Skeletal muscle cell (primary cell): Measurements from ENCODE around the gene UACA.
"Not testable (repeated sequence)": the region's sequence is repeated elsewhere in the genome, so short reads cannot be mapped to it uniquely, and the experiment has no call there.

Experiments
- DNase-seq: peaks from one replicate; pipeline ENCODE4 v3.0.0-alpha.2; 2010; ENCODE audit warnings: low read depth
- H3K4me3 ChIP-seq: 2 replicates; pipeline ENCODE4 v1.5.1; 2011; ENCODE audit warnings: low read depth, mild to moderate bottlenecking, control low read depth, low read length, moderate library complexity

The UACA gene

GRCh38 chr15:70763120-70763949 is at the start of gene UACA:
TSS of gene UACA (minus strand) at chr15:70763558. CDS start at chr15:70763407, 151 bp downstream.
- H3K4me3 ChIP-seq: peak within 1 kb of the TSS; percentile 94
- peak; percentile 89 for DNase-seq

- H3K4me3 ChIP-seq: no peak overlapping the region
- no peak for DNase-seq
These were observed 49.5 kb upstream of the UACA start for GRCh38 chr15:70812827-70813364.

DNA sequence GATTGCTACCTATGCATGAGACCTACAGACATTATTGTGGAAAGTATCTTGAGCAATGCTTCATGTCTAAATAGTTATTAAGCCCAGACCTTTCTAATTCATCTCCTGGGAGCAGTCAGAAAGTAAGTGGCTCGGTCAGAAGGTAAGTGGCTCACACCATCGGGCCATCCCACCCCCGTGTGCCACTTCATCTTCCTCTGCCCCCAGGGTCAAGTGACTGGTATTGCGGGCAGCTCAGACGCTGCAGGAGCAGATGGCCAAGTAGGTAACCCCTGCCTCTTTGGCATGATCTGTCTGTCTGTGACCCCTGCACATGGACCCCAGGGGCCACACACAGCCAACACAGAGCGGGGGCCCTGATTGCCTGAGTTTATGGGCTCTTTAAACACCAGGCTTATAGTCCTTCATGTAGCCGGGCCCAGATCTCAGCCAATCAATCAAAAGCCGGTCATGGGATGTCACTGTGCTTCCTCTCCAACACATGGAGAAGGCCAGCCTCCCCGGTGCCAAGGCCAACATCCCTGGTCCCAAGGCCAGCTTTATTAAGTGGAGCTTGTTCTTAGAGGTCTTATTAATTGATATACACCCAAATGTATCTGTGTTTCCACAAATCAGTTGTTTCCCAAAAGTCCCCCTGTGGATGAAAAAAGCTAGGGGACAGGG is 47.7 kb upstream of the UACA start:
- no peak overlapping the region for H3K4me3 ChIP-seq
- DNase-seq: no peak

GRCh38 chr15:70806992-70807712 is 43.8 kb upstream of the UACA start:
- no peak overlapping the region for H3K4me3 ChIP-seq
- DNase-seq: no peak

DNA sequence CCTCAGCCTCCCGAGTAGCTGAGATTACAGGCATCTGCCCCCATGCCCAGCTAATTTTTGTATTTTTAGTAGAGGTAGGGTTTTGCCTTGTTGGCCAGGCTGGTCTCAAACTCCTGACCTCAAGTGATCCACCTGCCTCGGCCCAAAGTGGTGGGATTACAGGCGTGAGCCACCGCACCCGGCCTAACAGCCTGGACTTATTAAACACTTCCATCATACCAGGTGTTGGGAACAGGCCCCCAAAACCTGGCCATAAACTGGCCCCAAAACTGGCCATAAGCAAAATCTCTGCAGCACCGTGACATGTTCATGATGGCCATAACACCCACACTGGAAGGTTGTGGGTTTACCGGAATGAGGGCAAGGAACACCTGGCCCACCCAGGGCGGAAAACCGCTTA is 41.0 kb upstream of the UACA start:
- not testable (repeated sequence) for H3K4me3 ChIP-seq

GRCh38 chr15:70802629-70803028 is 39.3 kb upstream of the UACA start:
- no peak for DNase-seq
- H3K4me3 ChIP-seq: no peak overlapping the region

More for the DNA sequence above, 41.0 kb upstream of the UACA start:
- not testable (repeated sequence) for DNase-seq

DNA sequence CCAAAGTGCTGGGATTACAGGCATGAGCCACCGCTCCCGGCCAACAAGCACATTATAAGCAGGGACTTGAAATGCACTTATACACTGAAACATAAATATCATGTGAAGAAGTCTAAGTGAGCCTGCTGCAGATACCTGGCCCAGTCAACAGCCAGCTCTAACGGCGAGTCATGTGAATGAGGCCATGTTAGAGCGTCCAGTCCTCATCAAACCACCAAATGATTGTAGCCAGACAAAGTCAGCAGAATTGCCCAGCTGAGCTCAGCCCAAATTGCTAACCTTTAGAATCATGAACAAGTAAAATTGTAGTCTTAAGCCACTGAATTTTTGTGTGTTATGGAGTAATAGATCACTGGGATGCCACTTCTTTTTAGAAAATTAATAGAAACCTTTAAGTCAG is 37.8 kb upstream of the UACA start:
- no peak for DNase-seq
- H3K4me3 ChIP-seq: no peak overlapping the region

- DNase-seq: peak; percentile 96
- no peak overlapping the region for H3K4me3 ChIP-seq
These were observed 36.5 kb upstream of the UACA start for GRCh38 chr15:70799667-70800450.

- DNase-seq: no peak
- no peak overlapping the region for H3K4me3 ChIP-seq
These were observed 34.1 kb upstream of the UACA start for GRCh38 chr15:70797464-70797863.

GRCh38 chr15:70796516-70797310 is 33.4 kb upstream of the UACA start:
- DNase-seq: no peak
- no peak overlapping the region for H3K4me3 ChIP-seq

DNA sequence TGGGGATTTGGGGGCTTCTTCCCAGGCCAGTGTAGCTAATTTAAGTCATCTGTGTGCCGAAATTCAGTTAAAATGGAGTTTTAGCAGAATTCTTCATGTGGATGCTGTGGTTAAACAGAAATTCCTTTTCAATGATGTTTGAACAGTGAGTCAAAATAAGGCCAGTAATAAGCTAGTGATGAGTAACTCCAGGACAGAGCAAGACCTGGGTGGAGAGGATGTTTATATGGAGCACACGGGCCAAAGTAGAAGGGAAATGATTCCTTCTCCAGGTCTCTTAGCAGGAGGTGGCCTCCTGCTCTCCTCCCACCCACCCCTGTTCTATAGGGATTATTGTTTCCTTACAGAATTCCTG is 31.9 kb upstream of the UACA start:
- DNase-seq: peak; percentile 90
- peak overlapping the region; percentile 8 for H3K4me3 ChIP-seq

- peak overlapping the region; percentile 8 for H3K4me3 ChIP-seq
- DNase-seq: peak; percentile 83
These were observed 31.4 kb upstream of the UACA start for GRCh38 chr15:70794596-70795310.

DNA sequence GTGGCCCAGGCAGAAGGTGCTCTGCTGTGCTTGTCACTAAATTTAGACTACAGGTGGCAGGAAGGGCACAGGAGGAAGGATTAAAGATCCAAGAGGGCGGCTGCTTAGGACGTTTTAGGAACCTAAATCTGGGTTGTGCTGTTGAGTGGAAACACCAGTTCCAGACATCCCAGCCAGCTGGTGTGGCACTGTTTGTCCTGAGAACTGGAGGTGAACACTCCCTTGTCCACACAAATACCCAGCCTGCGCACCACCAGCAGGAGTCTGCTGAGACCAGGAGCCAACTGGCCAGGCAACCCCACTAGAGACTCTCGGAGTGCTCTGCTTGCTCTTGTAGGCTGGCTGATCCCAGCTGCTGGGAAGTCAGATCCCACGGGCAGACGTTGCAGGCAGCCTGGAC is 30.3 kb upstream of the UACA start:
- DNase-seq: no peak
- H3K4me3 ChIP-seq: no peak overlapping the region

DNA sequence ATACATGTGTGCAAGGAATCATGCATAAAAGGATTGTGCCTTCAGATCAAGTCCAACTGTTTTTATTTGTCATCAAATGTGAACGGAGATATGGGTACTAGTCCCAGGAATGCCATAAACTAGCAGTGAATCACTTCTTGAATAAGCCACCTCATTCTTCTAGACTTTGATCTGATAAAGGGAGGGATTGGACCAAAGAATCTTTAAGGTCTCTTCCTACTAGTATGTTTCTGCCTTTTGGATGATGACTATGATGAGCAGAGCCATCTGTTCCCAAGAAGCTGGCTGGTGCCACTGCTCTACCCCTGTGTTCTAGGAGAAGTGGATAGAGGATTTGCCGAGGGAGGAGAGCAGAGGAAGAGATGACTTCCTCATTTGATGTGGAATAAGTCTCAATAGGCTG is 28.8 kb upstream of the UACA start:
- DNase-seq: peak; percentile 33
- H3K4me3 ChIP-seq: no peak overlapping the region

GRCh38 chr15:70791259-70791658 is 27.9 kb upstream of the UACA start:
- DNase-seq: no peak
- H3K4me3 ChIP-seq: no peak overlapping the region

GRCh38 chr15:70789213-70789612 is 25.9 kb upstream of the UACA start:
- no peak for DNase-seq
- no peak overlapping the region for H3K4me3 ChIP-seq

DNA sequence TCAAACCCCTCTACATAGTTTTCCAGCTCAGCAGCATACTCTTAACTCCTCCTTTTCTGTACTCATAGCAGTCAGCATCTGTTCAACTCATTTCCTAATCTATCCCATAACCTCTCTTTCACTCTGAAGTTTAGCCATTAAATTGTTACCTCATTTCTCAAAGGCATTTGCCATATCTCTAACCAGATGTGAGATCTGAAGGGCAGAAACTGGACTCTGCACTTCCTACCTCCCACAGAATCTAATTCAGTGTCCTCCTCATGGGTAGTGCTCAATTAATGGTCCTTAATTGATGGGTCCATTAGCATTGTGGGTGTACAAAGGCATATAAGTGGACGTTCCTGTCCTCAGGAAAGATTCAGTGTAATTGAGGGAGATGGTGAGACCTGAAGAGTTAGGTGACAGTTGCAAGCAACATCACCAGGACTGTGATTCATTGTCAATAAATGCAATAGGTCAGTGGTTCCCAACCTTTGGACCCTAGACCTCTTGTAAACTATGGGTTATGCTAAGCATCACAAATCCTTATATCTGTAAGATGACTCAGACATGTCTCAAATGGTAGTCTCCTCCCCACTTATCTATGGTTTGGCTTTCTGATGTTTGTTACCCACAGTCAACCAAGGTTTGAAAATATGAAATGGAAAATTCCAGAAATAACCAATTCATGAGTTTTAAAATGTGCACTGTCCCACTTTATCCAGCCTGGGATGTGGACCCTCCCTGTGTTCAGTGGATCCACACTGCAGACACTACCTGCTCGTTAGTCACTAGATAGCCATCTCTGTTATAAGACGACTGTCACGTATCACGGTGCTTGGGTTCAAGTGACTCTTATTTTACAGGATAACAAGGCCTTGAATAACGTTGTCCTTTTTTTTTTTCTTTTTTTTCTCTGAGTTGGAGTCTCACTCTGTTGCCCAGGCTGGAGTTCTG is 25.0 kb upstream of the UACA start:
- DNase-seq: no peak
- H3K4me3 ChIP-seq: no peak overlapping the region
